GM18505 (cell line): ENCODE measurements around the gene KRTAP1-3.
"Not testable (repeated sequence)": the region's sequence is repeated elsewhere in the genome, so short reads cannot be mapped to it uniquely, and the experiment has no call there.

Source experiments
- ATAC-seq: cut with Tn5 transposase; IDR thresholded peaks from one replicate; pipeline ENCODE4 v1.9.1; 2021; ENCODE audit not compliant: unreplicated experiment
- POLR2A ChIP-seq: IDR thresholded peaks from 4 replicates; pipeline ENCODE4 v1.6.1; 2011; ENCODE audit warnings: borderline replicate concordance; ENCODE audit not compliant: insufficient read depth, insufficient read length; ENCODE audit errors: extremely low read depth

KRTAP1-3 gene

GRCh38 chr17:41034346-41034935 lies at the start of gene KRTAP1-3:
Gene KRTAP1-3, minus strand, starts transcription at chr17:41034874. Its CDS starts 53 bp downstream, at chr17:41034821.
- not testable (repeated sequence) for ATAC-seq

- not testable (repeated sequence) for ATAC-seq
Measured at GRCh38 chr17:41084100-41084856, 49.6 kb upstream of the KRTAP1-3 start, which contains the start of gene KRTAP4-7. Gene KRTAP4-7, plus strand, starts transcription at chr17:41084150. Its CDS starts 57 bp downstream, at chr17:41084207.

GRCh38 chr17:41083427-41083826 lies 48.8 kb upstream of the KRTAP1-3 start:
- not testable (repeated sequence) for ATAC-seq

- TF ChIP-seq POLR2A: no peak
- no peak for ATAC-seq
Measured at GRCh38 chr17:41082626-41083025, 48.0 kb upstream of the KRTAP1-3 start.

- no peak for TF ChIP-seq POLR2A
- no peak for ATAC-seq
Measured at GRCh38 chr17:41076788-41077187, 42.1 kb upstream of the KRTAP1-3 start.

- TF ChIP-seq POLR2A: no peak
- ATAC-seq: no peak
Measured at GRCh38 chr17:41073676-41074075, 39.0 kb upstream of the KRTAP1-3 start.

- ATAC-seq: no peak
- TF ChIP-seq POLR2A: no peak
Measured at GRCh38 chr17:41071606-41072360, 37.1 kb upstream of the KRTAP1-3 start.

GRCh38 chr17:41069031-41069430 lies 34.4 kb upstream of the KRTAP1-3 start:
- no peak for TF ChIP-seq POLR2A
- ATAC-seq: no peak

GRCh38 chr17:41067281-41067680 lies 32.6 kb upstream of the KRTAP1-3 start:
- no peak for TF ChIP-seq POLR2A
- no peak for ATAC-seq

- no peak for TF ChIP-seq POLR2A
- ATAC-seq: no peak
Measured at GRCh38 chr17:41065829-41066624, 31.4 kb upstream of the KRTAP1-3 start, which contains the start of gene KRTAP2-4. Gene KRTAP2-4, minus strand, starts transcription at chr17:41065879. Its CDS starts 34 bp downstream, at chr17:41065845.

- ATAC-seq: not testable (repeated sequence)
Measured at GRCh38 chr17:41065016-41065689, 30.5 kb upstream of the KRTAP1-3 start.

- TF ChIP-seq POLR2A: no peak
- ATAC-seq: no peak
Measured at GRCh38 chr17:41064301-41064700, 29.6 kb upstream of the KRTAP1-3 start.

- no peak for ATAC-seq
- no peak for TF ChIP-seq POLR2A
Measured at GRCh38 chr17:41063449-41063848, 28.8 kb upstream of the KRTAP1-3 start.
